GM23248 (cell line): ENCODE data around the gene WHRN. TPM values are rescaled to one million over a fixed set of nuclear protein-coding genes. Genes with fewer than 3 reads are reported as not detected.

Experiments used
- DNase-seq: peaks from one replicate; pipeline ENCODE4 v3.0.0-alpha.2; 2015
- H2AFZ ChIP-seq: fragments of 200-600 bp; sonication (generic); 2 replicates; pipeline ENCODE4 v1.6.1; 2016; ENCODE audit warnings: antibody characterized with exemption
- H3F3A ChIP-seq: fragments of 200-600 bp; sonication (generic); 2 replicates; pipeline ENCODE4 v1.6.1; 2016; ENCODE audit warnings: mild to moderate bottlenecking, antibody characterized with exemption, mixed run types; ENCODE audit not compliant: insufficient read depth
- H3K27ac ChIP-seq: fragments of 200-600 bp; sonication (generic); 2 replicates; pipeline ENCODE4 v1.5.1; 2016; ENCODE audit warnings: mild to moderate bottlenecking
- H3K27me3 ChIP-seq: fragments of 200-600 bp; sonication (generic); replicated peaks from 2 replicates; pipeline ENCODE4 v1.6.1; 2016; ENCODE audit warnings: mild to moderate bottlenecking; ENCODE audit not compliant: insufficient read depth
- H3K36me3 ChIP-seq: fragments of 200-600 bp; sonication (generic); 2 replicates; pipeline ENCODE4 v1.6.1; 2016; ENCODE audit warnings: low read depth, mild to moderate bottlenecking
- H3K4me1 ChIP-seq: fragments of 200-600 bp; sonication (generic); 2 replicates; pipeline ENCODE4 v1.6.1; 2016; ENCODE audit warnings: mild to moderate bottlenecking; ENCODE audit not compliant: insufficient read depth
- H3K4me2 ChIP-seq: fragments of 200-600 bp; sonication (generic); one replicate; pipeline ENCODE4 v1.6.1; 2016; ENCODE audit warnings: mild to moderate bottlenecking; ENCODE audit not compliant: unreplicated experiment
- H3K4me3 ChIP-seq: fragments of 200-600 bp; sonication (generic); 2 replicates; pipeline ENCODE4 v1.5.1; 2016; ENCODE audit warnings: mild to moderate bottlenecking
- H3K79me2 ChIP-seq: fragments of 200-600 bp; sonication (generic); 2 replicates; pipeline ENCODE4 v1.6.1; 2016; ENCODE audit warnings: mild to moderate bottlenecking; ENCODE audit not compliant: insufficient read depth
- H3K9ac ChIP-seq: fragments of 200-600 bp; sonication (generic); 2 replicates; pipeline ENCODE4 v1.6.1; 2016; ENCODE audit warnings: mild to moderate bottlenecking
- H3K9me2 ChIP-seq: fragments of 200-600 bp; sonication (generic); 2 replicates; pipeline ENCODE4 v1.6.1; 2016; ENCODE audit warnings: mixed run types, mild to moderate bottlenecking, moderate library complexity; ENCODE audit not compliant: insufficient read depth
- H3K9me3 ChIP-seq: fragments of 200-600 bp; sonication (generic); one replicate; pipeline ENCODE4 v1.6.1; 2017; ENCODE audit warnings: low read depth
- H4K20me1 ChIP-seq: fragments of 200-600 bp; sonication (generic); 2 replicates; pipeline ENCODE4 v1.6.0; 2016; ENCODE audit not compliant: insufficient read depth
- EZH2 ChIP-seq: fragments of 200-600 bp; sonication (generic); IDR thresholded peaks from 2 replicates; pipeline ENCODE4 v1.6.1; 2018; ENCODE audit warnings: antibody characterized with exemption, mild to moderate bottlenecking; ENCODE audit not compliant: insufficient read depth, poor library complexity, severe bottlenecking
- EZH2phosphoT487 ChIP-seq: fragments of 200-600 bp; sonication (generic); IDR thresholded peaks from 2 replicates; pipeline ENCODE4 v1.6.1; 2018; ENCODE audit warnings: antibody characterized with exemption, moderate library complexity, mild to moderate bottlenecking, low read depth; ENCODE audit not compliant: insufficient read depth
- WGBS, 2 experiments: methylation state at CpG; one replicate each; pipeline ENCODE4 v1.1.6; 2015 to 2017; ENCODE audit warnings: low lambda C conversion rate in 2 of 2, low coverage in 1 of 2; ENCODE audit errors: missing lambda C conversion rate in 2 of 2; 5-methylcytosine and 5-hydroxymethylcytosine counted together
- in situ Hi-C: fragments of 300-500 bp; cut with MboI; formaldehyde crosslinking; loops from 2 replicates; pipeline ENCODE4 v1.15.0; 2020
- polyA plus RNA-seq: library from polyadenylated mRNA; unstranded; fragments of >200 nt; fragmentation: Nextera tagmentation; extraction: Ambion mirVana; gene quantifications from 2 replicates; pipeline ENCODE4 v1.2.1, GENCODE V29; 2016
- total RNA-seq: library from RNA; depleted of rRNA; stranded (reverse); fragments of >200 nt; shearing (Covaris generic); gene quantifications from 2 replicates; pipeline ENCODE4 v1.2.3, GENCODE V29; 2014

Gene WHRN
- total and polyA plus RNA-seq, 2 experiments from 2014 or later: 0.76 to 1.5 TPM

DNA sequence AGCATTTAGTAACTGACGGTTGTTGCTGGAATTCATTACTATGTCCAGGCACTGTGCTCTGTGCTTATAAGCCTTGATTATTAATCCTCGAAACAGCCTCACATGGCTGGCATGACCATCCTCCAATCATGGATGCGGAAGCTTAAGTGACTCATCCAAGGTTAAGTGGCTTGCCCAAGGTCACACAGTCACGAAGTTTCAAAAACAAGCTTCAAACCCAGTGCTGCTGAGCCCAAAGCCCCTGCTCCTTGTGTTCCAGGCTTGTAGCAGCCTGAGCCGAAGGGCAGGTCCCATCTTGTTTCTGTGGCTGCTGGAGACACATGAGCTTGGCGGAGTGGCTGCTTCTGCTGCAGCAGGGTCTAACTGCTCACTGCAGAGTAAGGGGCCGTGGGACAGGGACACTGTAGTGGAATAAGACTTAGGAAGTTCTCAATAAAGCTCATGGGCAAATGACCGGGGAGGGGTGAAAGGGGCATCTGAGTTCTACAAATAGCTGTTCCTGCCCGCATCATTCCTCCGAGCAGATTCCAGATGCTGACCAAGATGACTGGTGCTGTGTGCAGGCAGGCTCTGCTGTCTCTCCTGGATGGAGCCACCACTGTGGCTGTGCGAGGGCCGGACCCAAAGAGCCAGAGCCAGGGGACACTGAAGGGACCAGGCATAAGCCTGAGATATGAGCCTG is 32.4 kb downstream of the WHRN start:
- Histone ChIP-seq H3K27me3 (no peaks in the 10 kb centered on the region), H4K20me1 (no peaks in the 10 kb centered on the region), H3K9ac (no peak overlapping the region), H3K36me3 (no peaks in the 10 kb centered on the region), H3K9me3 (no peaks in the 10 kb centered on the region), H3K9me2 (no peaks in the 10 kb centered on the region), H3K4me2 (no peak overlapping the region), H3K4me1 (no peaks in the 10 kb centered on the region), H3K79me2 (no peaks in the 10 kb centered on the region), H3K4me3 (no peak overlapping the region), H2AFZ (no peak overlapping the region), H3K27ac (no peak overlapping the region), H3F3A (no peaks in the 10 kb centered on the region)
- 82 to 83% methylated on average over 12 of the region's 12 CpGs for WGBS, 2 experiments
- TF ChIP-seq EZH2phosphoT487 (no peak), EZH2 (no peak)
- no peak for DNase-seq
- in situ Hi-C loops: no loop called here

GRCh38 chr9:114471157-114471556 is 34.1 kb downstream of the WHRN start:
- Histone ChIP-seq H3K4me3 (no peak overlapping the region), H3K27me3 (no peaks in the 10 kb centered on the region), H3K36me3 (no peaks in the 10 kb centered on the region), H3F3A (no peaks in the 10 kb centered on the region), H3K4me2 (no peak overlapping the region), H3K9me2 (no peaks in the 10 kb centered on the region), H3K79me2 (no peaks in the 10 kb centered on the region), H2AFZ (no peak overlapping the region), H3K4me1 (no peaks in the 10 kb centered on the region), H3K9ac (no peak overlapping the region), H3K9me3 (no peaks in the 10 kb centered on the region), H4K20me1 (no peaks in the 10 kb centered on the region), H3K27ac (no peak overlapping the region)
- 75 to 83% methylated on average over 4 of the region's 4 CpGs for WGBS, 2 experiments
- no peak for DNase-seq
- in situ Hi-C loops: no loop called here
- TF ChIP-seq EZH2 (no peak), EZH2phosphoT487 (no peak)

DNA sequence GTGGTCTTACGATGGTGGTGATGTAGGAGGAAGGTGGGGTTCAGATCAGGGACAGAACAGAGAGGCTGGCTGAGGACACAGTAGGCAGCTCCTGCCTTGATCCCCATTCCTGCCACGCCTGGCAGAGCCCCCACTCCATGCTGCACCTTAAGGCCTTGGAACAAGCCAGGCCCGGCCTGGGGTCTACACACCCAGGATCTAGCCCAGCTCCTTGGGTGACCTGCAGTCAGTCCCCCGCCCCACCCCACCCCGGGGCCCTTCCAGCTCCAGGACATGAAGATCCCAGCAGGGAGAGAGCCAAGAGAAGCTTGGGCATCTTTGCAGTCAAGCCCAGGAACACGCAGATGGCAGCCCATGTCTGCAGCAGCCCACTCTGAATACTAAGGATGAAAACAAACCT is 34.7 kb downstream of the WHRN start:
- H3K4me1 ChIP-seq: no peaks in the 10 kb centered on the region
- no peaks in the 10 kb centered on the region for H3K27me3 ChIP-seq
- H3K9me2 ChIP-seq: no peaks in the 10 kb centered on the region
- H3K4me2 ChIP-seq: no peak overlapping the region
- no peak overlapping the region for H3K9ac ChIP-seq
- no peak for DNase-seq
- TF ChIP-seq EZH2phosphoT487 (no peak), EZH2 (no peak)
- no peaks in the 10 kb centered on the region for H3K79me2 ChIP-seq
- no peak overlapping the region for H2AFZ ChIP-seq
- no peaks in the 10 kb centered on the region for H4K20me1 ChIP-seq
- H3K36me3 ChIP-seq: no peaks in the 10 kb centered on the region
- H3K4me3 ChIP-seq: no peak overlapping the region
- no peaks in the 10 kb centered on the region for H3F3A ChIP-seq
- in situ Hi-C loops: no loop called here
- no peaks in the 10 kb centered on the region for H3K9me3 ChIP-seq
- 80 to 82% methylated on average over 6 of the region's 6 CpGs for WGBS, 2 experiments
- H3K27ac ChIP-seq: no peak overlapping the region

DNA sequence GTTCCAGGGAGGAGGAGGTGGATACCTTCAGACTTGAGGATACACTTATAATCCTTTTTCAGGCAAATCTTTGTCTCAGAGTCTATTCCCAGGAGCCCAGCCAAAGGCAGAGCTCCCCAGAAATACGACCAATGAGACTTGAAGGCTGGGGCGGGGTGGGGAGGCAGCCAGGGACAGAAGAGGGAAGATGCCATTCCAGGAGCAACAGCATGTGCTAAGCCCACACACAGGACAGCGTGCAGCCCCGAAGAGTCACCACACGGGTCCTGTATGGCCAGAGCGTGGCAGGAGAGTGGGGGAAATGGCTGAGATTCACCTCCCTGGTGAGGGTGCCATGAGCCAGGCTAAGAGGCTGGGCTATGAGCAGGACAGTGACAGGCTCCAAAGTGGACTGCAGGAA is 35.2 kb downstream of the WHRN start:
- H3F3A ChIP-seq: no peaks in the 10 kb centered on the region
- WGBS, 2 experiments: 85% methylated on average over 6 of the region's 6 CpGs
- no peaks in the 10 kb centered on the region for H3K36me3 ChIP-seq
- TF ChIP-seq EZH2 (no peak), EZH2phosphoT487 (no peak)
- H3K4me1 ChIP-seq: no peaks in the 10 kb centered on the region
- H3K4me2 ChIP-seq: no peak overlapping the region
- in situ Hi-C loops: no loop called here
- H3K4me3 ChIP-seq: no peak overlapping the region
- no peaks in the 10 kb centered on the region for H3K9me2 ChIP-seq
- H3K9ac ChIP-seq: no peak overlapping the region
- no peaks in the 10 kb centered on the region for H3K27me3 ChIP-seq
- H4K20me1 ChIP-seq: no peaks in the 10 kb centered on the region
- no peak for DNase-seq
- H3K9me3 ChIP-seq: no peaks in the 10 kb centered on the region
- H3K27ac ChIP-seq: no peak overlapping the region
- no peak overlapping the region for H2AFZ ChIP-seq
- no peaks in the 10 kb centered on the region for H3K79me2 ChIP-seq
